Heart left ventricle (tissue), 13 donors: Measurements from ENCODE around the gene BICD2.

Experiments
- POLR2A ChIP-seq, 2 donors: fragments of 450-650 bp; IDR thresholded peaks; one replicate each; pipeline ENCODE4 v1.6.1; 2017; ENCODE audit warnings: antibody characterized with exemption in 2 of 2, mild to moderate bottlenecking in 2 of 2, moderate library complexity in 2 of 2
- TF ChIP-seq, protein P1 (sequence below), 12 donors: fragments of 200-600 bp; sonication (generic) in 4 of 12; IDR thresholded peaks; one replicate each; pipeline versions ENCODE4 v1.5.0 to v1.8.0; 2018 to 2022; ENCODE audit warnings: antibody characterized with exemption in 12 of 12, mild to moderate bottlenecking in 5 of 12
- donor health status: ischemic (EF 13 %, LVEDD 7.1; RV severe dilation, severe dysfunction).
- donor health status: DM: no; HTN: yes; CAD: no.
- donor health status: DM: no; HTN: no; CAD: no.
- donor health status: ischemic (EF 25% LVEDD 6.9; RV normal size, moderate dysfunction).
- donor health status: ischemic (EF 25% LVEDD 5.7; RV mildly dilated, moderate dysfunction).
- donor health status: ischemic (EF 35%, LVEDD 5.7; RV mildly dilated, moderate dysfunction).
- donor health status: nonischemic (EF 11% LVEDD 7.7; RV severe dilation, severe dysfunction).
- donor health status: DM: yes; HTN: yes; CAD: no.
- donor health status: PGD.
- donor health status: ischemic (EF 29% LVEDD 5.4; RV normal size, mild dysfunction).
- donor health status: nonischemic (EF 23%, LVEDD 6.1; RV moderate dilation, normal function).

GRCh38 chr9:92790542-92791527, 26.2 kb upstream of the BICD2 start:
- TF ChIP-seq, protein P1, sequence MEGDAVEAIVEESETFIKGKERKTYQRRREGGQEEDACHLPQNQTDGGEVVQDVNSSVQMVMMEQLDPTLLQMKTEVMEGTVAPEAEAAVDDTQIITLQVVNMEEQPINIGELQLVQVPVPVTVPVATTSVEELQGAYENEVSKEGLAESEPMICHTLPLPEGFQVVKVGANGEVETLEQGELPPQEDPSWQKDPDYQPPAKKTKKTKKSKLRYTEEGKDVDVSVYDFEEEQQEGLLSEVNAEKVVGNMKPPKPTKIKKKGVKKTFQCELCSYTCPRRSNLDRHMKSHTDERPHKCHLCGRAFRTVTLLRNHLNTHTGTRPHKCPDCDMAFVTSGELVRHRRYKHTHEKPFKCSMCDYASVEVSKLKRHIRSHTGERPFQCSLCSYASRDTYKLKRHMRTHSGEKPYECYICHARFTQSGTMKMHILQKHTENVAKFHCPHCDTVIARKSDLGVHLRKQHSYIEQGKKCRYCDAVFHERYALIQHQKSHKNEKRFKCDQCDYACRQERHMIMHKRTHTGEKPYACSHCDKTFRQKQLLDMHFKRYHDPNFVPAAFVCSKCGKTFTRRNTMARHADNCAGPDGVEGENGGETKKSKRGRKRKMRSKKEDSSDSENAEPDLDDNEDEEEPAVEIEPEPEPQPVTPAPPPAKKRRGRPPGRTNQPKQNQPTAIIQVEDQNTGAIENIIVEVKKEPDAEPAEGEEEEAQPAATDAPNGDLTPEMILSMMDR (IDR thresholded peaks at IDR 0.05) = peak; percentile 72 to 87 (median 83)
- TF ChIP-seq POLR2A (IDR thresholded peaks at IDR 0.05) = no peak
